Ovary (tissue), 9 donors: Measurements from ENCODE around the gene CDK18. TPM values are rescaled to one million over a fixed set of nuclear protein-coding genes. Genes with fewer than 3 reads are reported as not detected.

Experiments
- DNase-seq, 5 donors: peaks; one replicate each; pipeline ENCODE4 v3.0.0-alpha.2; 2019 to 2020
- H3K27ac ChIP-seq, 2 donors: fragments of 200-600 bp; one replicate each; pipeline versions ENCODE4 v1.5.1 to v1.8.0; 2019 to 2022
- H3K27me3 ChIP-seq: fragments of 200-600 bp; one replicate; pipeline ENCODE4 v1.8.0; 2022
- H3K36me3 ChIP-seq: fragments of 200-600 bp; sonication (generic); one replicate; pipeline ENCODE4 v1.5.1; 2019
- H3K4me1 ChIP-seq: one replicate; pipeline ENCODE4 v1.8.1; 2013; ENCODE audit warnings: mild to moderate bottlenecking, moderate library complexity; ENCODE audit not compliant: insufficient read depth
- H3K4me3 ChIP-seq: fragments of 200-600 bp; sonication (generic); one replicate; pipeline ENCODE4 v1.5.1; 2017
- H3K9me3 ChIP-seq, 2 donors: fragments of 200-600 bp in 1 of 2; sonication (generic) in 1 of 2; one replicate each; pipeline versions ENCODE4 v1.5.1 to v1.8.1; 2013 to 2019; ENCODE audit warnings: mild to moderate bottlenecking in 1 of 2, moderate library complexity in 1 of 2
- EP300 ChIP-seq: sonication (generic); formaldehyde crosslinking; IDR thresholded peaks from one replicate; pipeline ENCODE4 v1.6.1; 2017; ENCODE audit warnings: antibody characterized with exemption
- POLR2A ChIP-seq: fragments of 450-650 bp; IDR thresholded peaks from one replicate; pipeline ENCODE4 v1.6.1; 2017; ENCODE audit warnings: antibody characterized with exemption, mild to moderate bottlenecking, moderate library complexity
- WGBS, 3 donors: extraction: QIAGEN DNeasy Blood & Tissue Kit in 1 of 3; methylation state at CpG; one replicate each; pipeline versions ENCODE4 v1.1.5 to v1.1.7; 2013 to 2017; 5-methylcytosine and 5-hydroxymethylcytosine counted together
- intact Hi-C, 4 donors: fragments of 100-400 bp; cut with DNase I; formaldehyde crosslinking; loops; one replicate each; pipeline versions ENCODE4 v1.11.0 to v1.15.1; 2022 to 2023
- polyA plus RNA-seq, 2 donors: library from polyadenylated mRNA; stranded (reverse); fragments of 200-250 nt in 1 of 2; fragments of 350-450 nt in 1 of 2; fragmentation: Illumina TruSeq in 1 of 2; extraction: RNeasy Lipid Tissue Mini Kit (QIAGEN cat#74804) in 1 of 2; gene quantifications; one replicate each; pipeline ENCODE4 v1.2.3, GENCODE V29; 2013 to 2014
- total RNA-seq, 7 donors: library from RNA; depleted of rRNA in 2 of 7; stranded (reverse); fragments of >200 nt in 2 of 7; fragmentation: NEBNext Ultra II Directional in 3 of 7; extraction: Animal tissue kit (Norgen Biotek cat#: 25700) in 3 of 7; gene quantifications; one replicate each; pipeline versions ENCODE4 v1.1.0 to v1.2.4, GENCODE V29; 2016 to 2023
- TF ChIP-seq, protein P1 (sequence below), 3 donors: fragments of 450-650 bp in 2 of 3; fragments of 200-600 bp in 1 of 3; IDR thresholded peaks; one replicate each; pipeline versions ENCODE4 v1.5.1 to v1.8.0; 2016 to 2022; ENCODE audit warnings: antibody characterized with exemption in 3 of 3, mild to moderate bottlenecking in 1 of 3
- donor health status: DM: no; HTN: no; CAD: no; lungs with moderate emphysema.
- donor health status: DM: no; HTN: no; CAD: no.
- donor health status: Bipolar disorder and iron deficiency.
- donor health status: DM: yes; HTN: yes; CAD: no.
- donor health status: DM: no; HTN: no; CAD: no.
- donor health status: DM: yes; HTN: yes; CAD: no.

CDK18 gene
- total and polyA plus RNA-seq, 9 donors: 6.3 to 31.5 (median 18.8) TPM

- H3K27me3 ChIP-seq: no peaks in the 10 kb centered on the region
- no peak for DNase-seq
Observed at GRCh38 chr1:205571747-205572146, 67.3 kb downstream of the CDK18 start.

DNA sequence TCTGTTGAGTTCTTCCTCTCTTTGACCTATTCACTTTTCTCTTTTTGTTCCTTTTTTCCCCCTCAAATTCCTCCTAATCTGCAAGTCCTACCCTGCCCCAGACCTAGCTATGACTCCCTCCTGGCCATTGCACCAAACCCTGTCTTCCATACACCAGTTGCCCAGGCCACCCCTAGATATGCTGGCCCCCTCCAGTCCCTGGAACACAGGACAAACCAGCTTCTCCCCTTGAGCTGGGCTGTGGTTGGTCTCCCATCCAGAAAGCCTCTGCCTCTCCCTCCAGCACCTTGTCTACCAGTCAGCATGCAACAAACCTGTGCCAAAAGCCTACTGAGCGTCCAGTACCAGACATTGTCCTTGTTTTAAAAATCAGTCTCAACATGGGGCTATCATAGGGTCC, 68.0 kb downstream of the CDK18 start:
- Histone ChIP-seq H3K27ac (no peak overlapping the region), H3K36me3 (no peaks in the 10 kb centered on the region), H3K9me3 (no peaks in the 10 kb centered on the region), H3K4me3 (no peak overlapping the region), H3K27me3 (no peaks in the 10 kb centered on the region), H3K4me1 (peaks cover 1% of the 10 kb centered on the region)
- intact Hi-C loops: no loop called here
- DNase-seq: no peak
- 53 to 88% (median 79%) methylated on average over 1 of the region's 1 CpG for WGBS, 3 donors
- no peak for TF ChIP-seq EP300
- TF ChIP-seq, protein P1, sequence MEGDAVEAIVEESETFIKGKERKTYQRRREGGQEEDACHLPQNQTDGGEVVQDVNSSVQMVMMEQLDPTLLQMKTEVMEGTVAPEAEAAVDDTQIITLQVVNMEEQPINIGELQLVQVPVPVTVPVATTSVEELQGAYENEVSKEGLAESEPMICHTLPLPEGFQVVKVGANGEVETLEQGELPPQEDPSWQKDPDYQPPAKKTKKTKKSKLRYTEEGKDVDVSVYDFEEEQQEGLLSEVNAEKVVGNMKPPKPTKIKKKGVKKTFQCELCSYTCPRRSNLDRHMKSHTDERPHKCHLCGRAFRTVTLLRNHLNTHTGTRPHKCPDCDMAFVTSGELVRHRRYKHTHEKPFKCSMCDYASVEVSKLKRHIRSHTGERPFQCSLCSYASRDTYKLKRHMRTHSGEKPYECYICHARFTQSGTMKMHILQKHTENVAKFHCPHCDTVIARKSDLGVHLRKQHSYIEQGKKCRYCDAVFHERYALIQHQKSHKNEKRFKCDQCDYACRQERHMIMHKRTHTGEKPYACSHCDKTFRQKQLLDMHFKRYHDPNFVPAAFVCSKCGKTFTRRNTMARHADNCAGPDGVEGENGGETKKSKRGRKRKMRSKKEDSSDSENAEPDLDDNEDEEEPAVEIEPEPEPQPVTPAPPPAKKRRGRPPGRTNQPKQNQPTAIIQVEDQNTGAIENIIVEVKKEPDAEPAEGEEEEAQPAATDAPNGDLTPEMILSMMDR (IDR thresholded peaks at IDR 0.05): no peak
- TF ChIP-seq POLR2A: no peak

More at GRCh38 chr1:205571747-205572146, 67.3 kb downstream of the CDK18 start:
- no peaks in the 10 kb centered on the region for H3K9me3 ChIP-seq
- H3K27ac ChIP-seq: no peak overlapping the region
- H3K36me3 ChIP-seq: no peaks in the 10 kb centered on the region
- no peak overlapping the region for H3K4me3 ChIP-seq
- TF ChIP-seq, protein P1 (IDR thresholded peaks at IDR 0.05): no peak
- no peak for TF ChIP-seq EP300
- no peak for TF ChIP-seq POLR2A
- H3K4me1 ChIP-seq: peaks cover 1% of the 10 kb centered on the region
- 30 to 46% (median 41%) methylated on average over 4 of the region's 4 CpGs for WGBS, 3 donors
- intact Hi-C loops: no loop called here

- no peak overlapping the region for H3K27ac ChIP-seq
- no peak overlapping the region for H3K4me3 ChIP-seq
- H3K27me3 ChIP-seq: no peaks in the 10 kb centered on the region
- no peak for DNase-seq
- peaks cover 2% of the 10 kb centered on the region for H3K4me1 ChIP-seq
- H3K36me3 ChIP-seq: no peaks in the 10 kb centered on the region
- intact Hi-C loops: no loop called here
- WGBS, 3 donors: 50 to 56% (median 53%) methylated on average over 1 of the region's 1 CpG
- TF ChIP-seq EP300: no peak
- TF ChIP-seq POLR2A: no peak
- TF ChIP-seq, protein P1 (IDR thresholded peaks at IDR 0.05): no peak
- H3K9me3 ChIP-seq: no peaks in the 10 kb centered on the region
Observed at GRCh38 chr1:205575294-205575885, 70.9 kb downstream of the CDK18 start.

- Histone ChIP-seq H3K4me1 (peaks cover 2% of the 10 kb centered on the region), H3K36me3 (no peaks in the 10 kb centered on the region), H3K27me3 (no peaks in the 10 kb centered on the region), H3K9me3 (no peaks in the 10 kb centered on the region), H3K4me3 (no peak overlapping the region), H3K27ac (no peak overlapping the region)
- TF ChIP-seq EP300 (no peak), POLR2A (no peak)
- TF ChIP-seq, protein P1 (IDR thresholded peaks at IDR 0.05): no peak
- intact Hi-C loops: no loop called here
- WGBS, 3 donors: 74 to 88% (median 81%) methylated on average over 3 of the region's 3 CpGs
- no peak for DNase-seq
Observed at GRCh38 chr1:205576011-205576410, 71.5 kb downstream of the CDK18 start.
